ENCODE data around the gene PGF. TPM values are rescaled to one million over a fixed set of nuclear protein-coding genes. Genes with fewer than 3 reads are reported as not detected.
A peak's percentile ranks its signal among the peaks of the same experiment; 100 is the strongest.
"Not testable (repeated sequence)": the region's sequence is repeated elsewhere in the genome, so short reads cannot be mapped to it uniquely, and the experiment has no call there.

PGF gene
- total RNA-seq, 1 donor from 2014 or later: 44.8 TPM

GRCh38 chr14:74945261-74945851, 10.0 kb downstream of the PGF start:
- peak in 1 of 2 donors; percentile 43 for DNase-seq (ENCODE audit: low read depth in 2 of 2)

GRCh38 chr14:74942608-74943007, 12.8 kb downstream of the PGF start:
- DNase-seq (ENCODE audit: low read depth in 2 of 2): no peak

GRCh38 chr14:74942181-74942580, 13.2 kb downstream of the PGF start:
- no peak for DNase-seq (ENCODE audit: low read depth in 2 of 2)

- peak; percentile 16 to 60 for DNase-seq (ENCODE audit: low read depth in 2 of 2)
Measured at GRCh38 chr14:74941676-74942097, 13.7 kb downstream of the PGF start.

GRCh38 chr14:74940956-74941565, 14.3 kb downstream of the PGF start:
- DNase-seq (ENCODE audit: low read depth in 2 of 2): no peak

- DNase-seq (ENCODE audit: low read depth in 2 of 2): no peak
Measured at GRCh38 chr14:74938531-74939495, 16.6 kb downstream of the PGF start.

GRCh38 chr14:74937171-74937570, 18.2 kb downstream of the PGF start:
- no peak for DNase-seq (ENCODE audit: low read depth in 2 of 2)

GRCh38 chr14:74936731-74937130, 18.7 kb downstream of the PGF start:
- DNase-seq (ENCODE audit: low read depth in 2 of 2): no peak

- DNase-seq (ENCODE audit: low read depth in 2 of 2): no peak
Measured at GRCh38 chr14:74936151-74936550, 19.2 kb downstream of the PGF start.

GRCh38 chr14:74935360-74935680, 20.1 kb downstream of the PGF start:
- DNase-seq (ENCODE audit: low read depth in 2 of 2): peak in 1 of 2 donors; percentile 34

- no peak for DNase-seq (ENCODE audit: low read depth in 2 of 2)
Measured at GRCh38 chr14:74934476-74935359, 20.7 kb downstream of the PGF start.

- DNase-seq (ENCODE audit: low read depth in 2 of 2): peak; percentile 35 to 55
Measured at GRCh38 chr14:74934041-74934440, 21.4 kb downstream of the PGF start.

- DNase-seq (ENCODE audit: low read depth in 2 of 2): not testable (repeated sequence)
Measured at GRCh38 chr14:74932936-74933335, 22.5 kb downstream of the PGF start.

- DNase-seq (ENCODE audit: low read depth in 2 of 2): peak; percentile 76 to 96
Measured at GRCh38 chr14:74932401-74932901, 22.9 kb downstream of the PGF start.

- DNase-seq (ENCODE audit: low read depth in 2 of 2): not testable (repeated sequence)
Measured at GRCh38 chr14:74931744-74932143, 23.7 kb downstream of the PGF start.

GRCh38 chr14:74929242-74929641, 26.2 kb downstream of the PGF start:
- no peak for DNase-seq (ENCODE audit: low read depth in 2 of 2)

- no peak for DNase-seq (ENCODE audit: low read depth in 2 of 2)
Measured at GRCh38 chr14:74927225-74927624, 28.2 kb downstream of the PGF start.

GRCh38 chr14:74924061-74924460, 31.3 kb downstream of the PGF start:
- no peak for DNase-seq (ENCODE audit: low read depth in 2 of 2)

GRCh38 chr14:74922752-74923401, 32.5 kb downstream of the PGF start, which contains the start of gene RPS6KL1:
TSS of gene RPS6KL1 (minus strand) at chr14:74923260. CDS start at chr14:74921541, 1,719 bp downstream.
- peak; percentile 66 to 89 for DNase-seq (ENCODE audit: low read depth in 2 of 2)

GRCh38 chr14:74921987-74922751, 33.2 kb downstream of the PGF start:
- no peak for DNase-seq (ENCODE audit: low read depth in 2 of 2)
